D721Med (cell line): ENCODE data around the gene RINT1.

ENCODE experiments used
- DNase-seq: peaks from one replicate; pipeline ENCODE4 v3.0.0; 2011; ENCODE audit warnings: low spot score; ENCODE audit not compliant: insufficient read length
- FAIRE-seq: peaks from 2 replicates; lab custom pipeline; 2011; peaks lifted over from hg19 to GRCh38; lab: Jason Lieb, UNC
- TF ChIP-seq, protein P1 (sequence below): IDR thresholded peaks from 2 replicates; pipeline ENCODE4 v1.5.1; 2012; ENCODE audit warnings: mild to moderate bottlenecking, control low read depth; ENCODE audit not compliant: insufficient read depth; ENCODE audit errors: missing control alignments

The RINT1 gene

DNA sequence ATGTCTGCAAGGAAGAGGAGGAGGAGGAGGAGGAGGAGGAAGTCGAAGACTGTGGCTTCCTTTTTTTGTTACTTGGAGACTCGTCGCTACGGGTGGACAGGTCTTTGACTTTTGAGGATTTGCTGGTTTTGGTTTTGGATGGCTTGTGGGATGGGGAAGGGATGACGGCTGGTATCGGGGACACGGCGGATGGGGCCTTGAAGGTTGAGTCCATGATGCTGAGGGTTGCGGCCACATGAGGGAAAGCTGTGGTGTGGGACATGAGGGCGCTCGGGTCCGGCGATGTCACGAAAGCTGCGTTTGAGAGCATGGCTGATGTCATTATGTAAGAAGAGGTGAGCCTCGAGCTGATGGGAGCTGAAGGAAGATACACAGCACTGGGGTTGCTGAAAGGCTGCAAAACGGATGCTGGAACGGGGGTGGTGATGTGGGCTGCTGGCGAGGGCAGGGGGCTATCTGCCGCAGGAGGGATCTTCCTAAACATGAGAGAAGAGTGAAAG is 82.4 kb downstream of the RINT1 start:
- TF ChIP-seq, protein P1, sequence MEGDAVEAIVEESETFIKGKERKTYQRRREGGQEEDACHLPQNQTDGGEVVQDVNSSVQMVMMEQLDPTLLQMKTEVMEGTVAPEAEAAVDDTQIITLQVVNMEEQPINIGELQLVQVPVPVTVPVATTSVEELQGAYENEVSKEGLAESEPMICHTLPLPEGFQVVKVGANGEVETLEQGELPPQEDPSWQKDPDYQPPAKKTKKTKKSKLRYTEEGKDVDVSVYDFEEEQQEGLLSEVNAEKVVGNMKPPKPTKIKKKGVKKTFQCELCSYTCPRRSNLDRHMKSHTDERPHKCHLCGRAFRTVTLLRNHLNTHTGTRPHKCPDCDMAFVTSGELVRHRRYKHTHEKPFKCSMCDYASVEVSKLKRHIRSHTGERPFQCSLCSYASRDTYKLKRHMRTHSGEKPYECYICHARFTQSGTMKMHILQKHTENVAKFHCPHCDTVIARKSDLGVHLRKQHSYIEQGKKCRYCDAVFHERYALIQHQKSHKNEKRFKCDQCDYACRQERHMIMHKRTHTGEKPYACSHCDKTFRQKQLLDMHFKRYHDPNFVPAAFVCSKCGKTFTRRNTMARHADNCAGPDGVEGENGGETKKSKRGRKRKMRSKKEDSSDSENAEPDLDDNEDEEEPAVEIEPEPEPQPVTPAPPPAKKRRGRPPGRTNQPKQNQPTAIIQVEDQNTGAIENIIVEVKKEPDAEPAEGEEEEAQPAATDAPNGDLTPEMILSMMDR = no peak
- DNase-seq = no peak
- no peak for FAIRE-seq
